CD8-positive, alpha-beta memory T cell (primary cell): ENCODE results near the gene FAM221B. TPM values are rescaled to one million over a fixed set of nuclear protein-coding genes. Genes with fewer than 3 reads are reported as not detected.

Source experiments
- CTCF ChIA-PET: fragments of 350-600 bp; sonication (Branson Sonifier 250); formaldehyde crosslinking; loops from one replicate; lab custom pipeline; 2021; ENCODE audit warnings: antibody characterized with exemption; lab: Charles Lee
- POLR2A ChIA-PET: fragments of 350-600 bp; sonication (Branson Sonifier 250); formaldehyde crosslinking; loops from one replicate; lab custom pipeline; 2021; ENCODE audit warnings: antibody characterized with exemption; lab: Charles Lee
- DNase-seq, 5 donors: peaks; one replicate each; pipeline versions ENCODE4 v3.0.0 to v3.0.0-alpha.2; 2020 to 2022; ENCODE audit warnings: mixed read lengths in 1 of 5
- H3K27ac ChIP-seq: one replicate; pipeline ENCODE4 v1.7.0; 2013; ENCODE audit warnings: low read depth, mild to moderate bottlenecking, low read length, moderate library complexity
- H3K27me3 ChIP-seq: 2 replicates; pipeline ENCODE4 v1.7.0; 2013; ENCODE audit warnings: low read length, mild to moderate bottlenecking; ENCODE audit not compliant: insufficient read depth, poor library complexity, severe bottlenecking
- H3K36me3 ChIP-seq: 2 replicates; pipeline ENCODE4 v1.7.0; 2013; ENCODE audit warnings: mild to moderate bottlenecking, low read length, moderate library complexity; ENCODE audit not compliant: insufficient read depth
- H3K4me1 ChIP-seq: 2 replicates; pipeline ENCODE4 v1.7.0; 2013; ENCODE audit warnings: mild to moderate bottlenecking, low read length, moderate library complexity; ENCODE audit not compliant: insufficient read depth
- H3K4me3 ChIP-seq: 2 replicates; pipeline ENCODE4 v1.7.0; 2013; ENCODE audit warnings: mild to moderate bottlenecking, low read length
- H3K9me3 ChIP-seq: 2 replicates; pipeline ENCODE4 v1.7.0; 2013; ENCODE audit warnings: mild to moderate bottlenecking, low read length
- H3K27ac Mint-ChIP-seq, 8 donors: one replicate each; pipeline ENCODE4 v1.8.0; 2020 to 2021; ENCODE audit warnings: mixed read lengths in 8 of 8, mild to moderate bottlenecking in 6 of 8, inconsistent platforms in 3 of 8, moderate library complexity in 3 of 8
- H3K27me3 Mint-ChIP-seq, 2 donors: one replicate each; pipeline ENCODE4 v1.8.0; 2020 to 2021; ENCODE audit warnings: mixed read lengths in 2 of 2, mild to moderate bottlenecking in 1 of 2, moderate library complexity in 1 of 2
- H3K36me3 Mint-ChIP-seq, 3 donors: one replicate each; pipeline ENCODE4 v1.8.0; 2020 to 2021; ENCODE audit warnings: mixed read lengths in 3 of 3, inconsistent platforms in 1 of 3, mild to moderate bottlenecking in 1 of 3
- H3K4me1 Mint-ChIP-seq, 3 donors: one replicate each; pipeline ENCODE4 v1.8.0; 2020 to 2021; ENCODE audit warnings: mixed read lengths in 3 of 3, inconsistent platforms in 1 of 3, mild to moderate bottlenecking in 1 of 3
- H3K4me3 Mint-ChIP-seq, 7 donors: one replicate each; pipeline ENCODE4 v1.8.0; 2020 to 2021; ENCODE audit warnings: mixed read lengths in 7 of 7, mild to moderate bottlenecking in 6 of 7, moderate library complexity in 4 of 7, inconsistent platforms in 2 of 7
- H3K9me3 Mint-ChIP-seq, 5 donors: one replicate each; pipeline ENCODE4 v1.8.0; 2020 to 2022; ENCODE audit warnings: mixed read lengths in 5 of 5, mild to moderate bottlenecking in 3 of 5, moderate library complexity in 2 of 5, inconsistent platforms in 1 of 5
- polyA plus RNA-seq: library from polyadenylated mRNA; unstranded; fragments of 300-500 nt; fragmentation: Illumina TruSeq; gene quantifications from one replicate; pipeline ENCODE4 v1.2.3, GENCODE V29; 2021
- total RNA-seq, 2 experiments: library from RNA; stranded (reverse); gene quantifications; one replicate each; pipeline ENCODE4 v1.2.3, GENCODE V29; 2021

FAM221B gene
- total and polyA plus RNA-seq, 3 experiments from 2014 or later, result not detected

- H3K4me1 ChIP-seq, result no peaks in the 10 kb centered on the region
- H3K36me3 ChIP-seq, result no peaks in the 10 kb centered on the region
- ChIA-PET CTCF (interaction anchor here (1.2 to 3.0 kb wide), 2 partner anchors 13 to 112 kb away, joined by 5 to 11 read pairs; no protein-coding TSS in a partner anchor), POLR2A (no interaction called here)
- no peak for DNase-seq
- H3K27me3 ChIP-seq, result no peaks in the 10 kb centered on the region
- H3K4me3 Mint-ChIP-seq, result no peak overlapping the region
- peaks cover 10 to 19% (median 12%) of the 10 kb centered on the region in 3 donors for H3K4me1 Mint-ChIP-seq
- no peak overlapping the region for H3K27ac ChIP-seq
- H3K9me3 Mint-ChIP-seq, result no peaks in the 10 kb centered on the region
- H3K4me3 ChIP-seq, result no peak overlapping the region
- no peaks in the 10 kb centered on the region for H3K27me3 Mint-ChIP-seq
- no peak overlapping the region for H3K27ac Mint-ChIP-seq
- no peaks in the 10 kb centered on the region for H3K9me3 ChIP-seq
- peaks cover 0 to 3% (median 0%) of the 10 kb centered on the region in 3 donors for H3K36me3 Mint-ChIP-seq
These were observed 58.8 kb downstream of the FAM221B start for GRCh38 chr9:35769763-35770162.

- CTCF ChIA-PET, result interaction anchor here (0.8 kb wide), 1 partner anchor 59 kb away, joined by 3 read pairs; no protein-coding TSS in a partner anchor
- Histone ChIP-seq H3K4me1 (no peaks in the 10 kb centered on the region), H3K9me3 (no peaks in the 10 kb centered on the region), H3K27me3 (no peaks in the 10 kb centered on the region), H3K27ac (no peak overlapping the region), H3K36me3 (no peaks in the 10 kb centered on the region), H3K4me3 (no peak overlapping the region)
- Mint-ChIP-seq H3K36me3 (peaks cover 0 to 2% (median 0%) of the 10 kb centered on the region in 3 donors), H3K9me3 (no peaks in the 10 kb centered on the region), H3K4me1 (peaks cover 12 to 26% (median 13%) of the 10 kb centered on the region in 3 donors), H3K27ac (no peak overlapping the region), H3K4me3 (no peak overlapping the region), H3K27me3 (no peaks in the 10 kb centered on the region)
- no peak for DNase-seq
- POLR2A ChIA-PET, result no interaction called here
These were observed 61.1 kb downstream of the FAM221B start for GRCh38 chr9:35767458-35767857.

GRCh38 chr9:35766997-35767396 lies 61.5 kb downstream of the FAM221B start:
- Mint-ChIP-seq H3K4me1 (peaks cover 12 to 27% (median 14%) of the 10 kb centered on the region in 3 donors), H3K27me3 (no peaks in the 10 kb centered on the region), H3K9me3 (no peaks in the 10 kb centered on the region), H3K4me3 (no peak overlapping the region), H3K27ac (no peak overlapping the region), H3K36me3 (peaks cover 0 to 2% (median 0%) of the 10 kb centered on the region in 3 donors)
- Histone ChIP-seq H3K4me1 (no peaks in the 10 kb centered on the region), H3K27me3 (no peaks in the 10 kb centered on the region), H3K36me3 (no peaks in the 10 kb centered on the region), H3K27ac (no peak overlapping the region), H3K9me3 (no peaks in the 10 kb centered on the region), H3K4me3 (no peak overlapping the region)
- no peak for DNase-seq
- ChIA-PET CTCF (no interaction called here), POLR2A (no interaction called here)

Other genes starting within 250 kb of the FAM221B start
- 10 to 100 TPM; 44.2 to 46.8 TPM for gene TESK1, start 223.5 kb downstream of the FAM221B start, total RNA-seq
- gene TESK1, start 223.5 kb downstream of the FAM221B start, polyA plus RNA-seq, result 15.9 TPM
- 1 to 10 TPM; 6.4 to 6.5 TPM for gene CD72, start 210.3 kb downstream of the FAM221B start, total RNA-seq
- gene CD72, start 210.3 kb downstream of the FAM221B start, polyA plus RNA-seq, result 5.1 TPM
- 10 to 100 TPM; 43.1 TPM for gene SIT1, start 177.8 kb downstream of the FAM221B start, total RNA-seq
- gene SIT1, start 177.8 kb downstream of the FAM221B start, polyA plus RNA-seq, result 196 TPM
- over 10,000 TPM in 1 of 2 experiments, 1,000 to 10,000 TPM in 1; 7,718 to 11,549 TPM for gene RMRP, start 170.7 kb downstream of the FAM221B start, total RNA-seq
- gene RMRP, start 170.7 kb downstream of the FAM221B start, polyA plus RNA-seq, result not detected
- gene CCDC107, start 170.4 kb downstream of the FAM221B start, total RNA-seq, result 10 to 100 TPM; 18.5 to 20.0 TPM
- 105 TPM for gene CCDC107, start 170.4 kb downstream of the FAM221B start, polyA plus RNA-seq
- 10 to 100 TPM in 1 of 2 experiments, 1 to 10 TPM in 1; 7.7 to 10.7 TPM for gene ARHGEF39, start 163.5 kb downstream of the FAM221B start, total RNA-seq
- gene ARHGEF39, start 163.5 kb downstream of the FAM221B start, polyA plus RNA-seq, result 1.2 TPM
- under 1 TPM in 1 of 2 experiments, not detected in 1; 0.75 TPM for gene CA9, start 154.8 kb downstream of the FAM221B start, total RNA-seq
- not detected for gene CA9, start 154.8 kb downstream of the FAM221B start, polyA plus RNA-seq
- gene TPM2, start 138.8 kb downstream of the FAM221B start, total RNA-seq, result 1 to 10 TPM; 6.6 to 7.3 TPM
- gene TPM2, start 138.8 kb downstream of the FAM221B start, polyA plus RNA-seq, result 0.22 TPM
- gene TLN1, start 96.5 kb downstream of the FAM221B start, total RNA-seq, result 100 to 1,000 TPM; 248 to 249 TPM
- 161 TPM for gene TLN1, start 96.5 kb downstream of the FAM221B start, polyA plus RNA-seq
- 10 to 100 TPM; 38.0 to 38.6 TPM for gene CREB3, start 96.1 kb downstream of the FAM221B start, total RNA-seq
- 53.6 TPM for gene CREB3, start 96.1 kb downstream of the FAM221B start, polyA plus RNA-seq
- gene GBA2, start 79.5 kb downstream of the FAM221B start, total RNA-seq, result 10 to 100 TPM; 41.8 to 42.0 TPM
- 30.7 TPM for gene GBA2, start 79.5 kb downstream of the FAM221B start, polyA plus RNA-seq
- 10 to 100 TPM; 19.9 to 21.9 TPM for gene RGP1, start 79.4 kb downstream of the FAM221B start, total RNA-seq
- 10.6 TPM for gene RGP1, start 79.4 kb downstream of the FAM221B start, polyA plus RNA-seq
- under 1 TPM; 0.51 to 0.63 TPM for gene MSMP, start 74.5 kb downstream of the FAM221B start, total RNA-seq
- not detected for gene MSMP, start 74.5 kb downstream of the FAM221B start, polyA plus RNA-seq
- 1 to 10 TPM; 5.2 to 8.6 TPM for gene NPR2, start 37.1 kb downstream of the FAM221B start, total RNA-seq
- 0.26 TPM for gene NPR2, start 37.1 kb downstream of the FAM221B start, polyA plus RNA-seq
- gene SPAG8, start 16.5 kb downstream of the FAM221B start, total RNA-seq, result 1 to 10 TPM in 1 of 2 experiments, under 1 TPM in 1; 0.98 to 1.8 TPM
- 0.79 TPM for gene SPAG8, start 16.5 kb downstream of the FAM221B start, polyA plus RNA-seq
- 10 to 100 TPM; 65.1 to 71.7 TPM for gene HINT2, start 13.7 kb downstream of the FAM221B start, total RNA-seq
- gene HINT2, start 13.7 kb downstream of the FAM221B start, polyA plus RNA-seq, result 69.4 TPM
- gene TMEM8B, start 496 bp upstream of the FAM221B start, total RNA-seq, result 1 to 10 TPM; 2.1 to 3.0 TPM
- 3.0 TPM for gene TMEM8B, start 496 bp upstream of the FAM221B start, polyA plus RNA-seq
- not detected for gene OR13J1, start 41.7 kb upstream of the FAM221B start, total RNA-seq
- not detected for gene OR13J1, start 41.7 kb upstream of the FAM221B start, polyA plus RNA-seq
- gene HRCT1, start 77.5 kb upstream of the FAM221B start, total RNA-seq, result not detected
- not detected for gene HRCT1, start 77.5 kb upstream of the FAM221B start, polyA plus RNA-seq
- not detected for gene SPAAR, start 80.8 kb upstream of the FAM221B start, total RNA-seq
- not detected for gene SPAAR, start 80.8 kb upstream of the FAM221B start, polyA plus RNA-seq
- gene OR2S2, start 129.4 kb upstream of the FAM221B start, total RNA-seq, result not detected
- not detected for gene OR2S2, start 129.4 kb upstream of the FAM221B start, polyA plus RNA-seq
- 1 to 10 TPM; 3.7 to 4.3 TPM for gene RECK, start 208.2 kb upstream of the FAM221B start, total RNA-seq
- 15.0 TPM for gene RECK, start 208.2 kb upstream of the FAM221B start, polyA plus RNA-seq